ENCODE results near the gene RAB12.
"Not testable (repeated sequence)": the region's sequence is repeated elsewhere in the genome, so short reads cannot be mapped to it uniquely, and the experiment has no call there.

GRCh38 chr18:8622625-8623024 is 13.4 kb downstream of the RAB12 start:
- TF ChIP-seq ZFP30 (CRISPR knock-in tag; IDR thresholded peaks at IDR 0.05); ESRRG (CRISPR knock-in tag; IDR thresholded peaks at IDR 0.05); GLIS3 (CRISPR knock-in tag; IDR thresholded peaks at IDR 0.05); ZFP3 (CRISPR knock-in tag; IDR thresholded peaks at IDR 0.05); CREB5 (CRISPR knock-in tag; IDR thresholded peaks at IDR 0.05; ENCODE audit: low read depth); CSDC2 (CRISPR knock-in tag; IDR thresholded peaks at IDR 0.05); PATZ1 (CRISPR knock-in tag; IDR thresholded peaks at IDR 0.05; ENCODE audit: borderline replicate concordance); ARNTL (CRISPR knock-in tag; IDR thresholded peaks at IDR 0.05; ENCODE audit: borderline replicate concordance, low read depth); ZNF8 (CRISPR knock-in tag; IDR thresholded peaks at IDR 0.05); ZC3H10 (CRISPR knock-in tag; IDR thresholded peaks at IDR 0.05); TCF4 (CRISPR knock-in tag; IDR thresholded peaks at IDR 0.05; ENCODE audit: borderline replicate concordance); RARB (CRISPR knock-in tag; IDR thresholded peaks at IDR 0.05); PPARA (CRISPR knock-in tag; IDR thresholded peaks at IDR 0.05; ENCODE audit: borderline replicate concordance): not testable (repeated sequence)

Measured in SK-N-SH treated with all-trans-retinoic acid at 6 μM for 48 hours (cell line).